ENCODE results near the gene IMMP2L.
"Not testable (repeated sequence)": the region's sequence is repeated elsewhere in the genome, so short reads cannot be mapped to it uniquely, and the experiment has no call there.

- TF ChIP-seq, protein P1, sequence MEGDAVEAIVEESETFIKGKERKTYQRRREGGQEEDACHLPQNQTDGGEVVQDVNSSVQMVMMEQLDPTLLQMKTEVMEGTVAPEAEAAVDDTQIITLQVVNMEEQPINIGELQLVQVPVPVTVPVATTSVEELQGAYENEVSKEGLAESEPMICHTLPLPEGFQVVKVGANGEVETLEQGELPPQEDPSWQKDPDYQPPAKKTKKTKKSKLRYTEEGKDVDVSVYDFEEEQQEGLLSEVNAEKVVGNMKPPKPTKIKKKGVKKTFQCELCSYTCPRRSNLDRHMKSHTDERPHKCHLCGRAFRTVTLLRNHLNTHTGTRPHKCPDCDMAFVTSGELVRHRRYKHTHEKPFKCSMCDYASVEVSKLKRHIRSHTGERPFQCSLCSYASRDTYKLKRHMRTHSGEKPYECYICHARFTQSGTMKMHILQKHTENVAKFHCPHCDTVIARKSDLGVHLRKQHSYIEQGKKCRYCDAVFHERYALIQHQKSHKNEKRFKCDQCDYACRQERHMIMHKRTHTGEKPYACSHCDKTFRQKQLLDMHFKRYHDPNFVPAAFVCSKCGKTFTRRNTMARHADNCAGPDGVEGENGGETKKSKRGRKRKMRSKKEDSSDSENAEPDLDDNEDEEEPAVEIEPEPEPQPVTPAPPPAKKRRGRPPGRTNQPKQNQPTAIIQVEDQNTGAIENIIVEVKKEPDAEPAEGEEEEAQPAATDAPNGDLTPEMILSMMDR (IDR thresholded peaks at IDR 0.05) = not testable (repeated sequence)
- TF ChIP-seq REST (IDR thresholded peaks at IDR 0.05; ENCODE audit: insufficient read depth in 1 of 2, low read depth in 2 of 2, low read length in 1 of 2); POLR2AphosphoS5 (IDR thresholded peaks at IDR 0.05; ENCODE audit: low read depth, low read length): not testable (repeated sequence)
These were observed 18.9 kb upstream of the IMMP2L start for GRCh38 chr7:111581207-111581606.
